Mesendoderm (in vitro differentiated cells): ENCODE results near the gene HMGN2.

Experiments used
- DNase-seq: peaks from one replicate; pipeline ENCODE4 v3.0.0; 2013
- H2AK5ac ChIP-seq: 2 replicates; pipeline ENCODE4 v1.6.1; 2013; ENCODE audit warnings: low read length, inconsistent platforms
- H2BK120ac ChIP-seq: 2 replicates; pipeline ENCODE4 v1.6.1; 2013; ENCODE audit warnings: low read depth, mild to moderate bottlenecking, low read length, moderate library complexity, mixed read lengths
- H2BK15ac ChIP-seq: replicated peaks from 2 replicates; pipeline ENCODE4 v1.6.1; 2013; ENCODE audit warnings: low read depth, mild to moderate bottlenecking, moderate library complexity
- H2BK5ac ChIP-seq: 2 replicates; pipeline ENCODE4 v1.6.1; 2013; ENCODE audit warnings: low read length, inconsistent platforms
- H3K18ac ChIP-seq: 2 replicates; pipeline ENCODE4 v1.6.1; 2013; ENCODE audit warnings: mild to moderate bottlenecking, low read length, mixed read lengths
- H3K23ac ChIP-seq: one replicate; pipeline ENCODE4 v1.6.1; 2013; ENCODE audit warnings: low read length
- H3K27ac ChIP-seq: 2 replicates; pipeline ENCODE4 v1.5.1; 2013; ENCODE audit warnings: low read depth, mild to moderate bottlenecking, inconsistent platforms, low read length, moderate library complexity
- H3K27me3 ChIP-seq: 2 replicates; pipeline ENCODE4 v1.6.1; 2013; ENCODE audit warnings: low read length, control low read depth, mild to moderate bottlenecking, inconsistent platforms; ENCODE audit not compliant: insufficient read depth, poor library complexity
- H3K36me3 ChIP-seq: 2 replicates; pipeline ENCODE4 v1.6.1; 2013; ENCODE audit warnings: low read length, inconsistent platforms; ENCODE audit not compliant: control insufficient read depth, insufficient read depth
- H3K4ac ChIP-seq: one replicate; pipeline ENCODE4 v1.6.1; 2013; ENCODE audit warnings: low read depth, mild to moderate bottlenecking, low read length, moderate library complexity
- H3K4me1 ChIP-seq: 2 replicates; pipeline ENCODE4 v1.6.1; 2013; ENCODE audit warnings: low read depth, low read length, inconsistent platforms; ENCODE audit not compliant: control insufficient read depth
- H3K4me2 ChIP-seq: 2 replicates; pipeline ENCODE4 v1.6.1; 2013; ENCODE audit warnings: low read length
- H3K4me3 ChIP-seq: 2 replicates; pipeline ENCODE4 v1.5.1; 2013; ENCODE audit warnings: mild to moderate bottlenecking, low read length
- H3K56ac ChIP-seq: one replicate; pipeline ENCODE4 v1.6.1; 2013; ENCODE audit warnings: low read length
- H3K79me1 ChIP-seq: 2 replicates; pipeline ENCODE4 v1.6.1; 2013; ENCODE audit warnings: low read length, inconsistent platforms
- H3K79me2 ChIP-seq: 2 replicates; pipeline ENCODE4 v1.6.1; 2013; ENCODE audit warnings: mild to moderate bottlenecking, low read length; ENCODE audit not compliant: control insufficient read depth, insufficient read depth
- H3K9ac ChIP-seq: 2 replicates; pipeline ENCODE4 v1.6.1; 2013; ENCODE audit warnings: low read length, inconsistent platforms
- H4K5ac ChIP-seq: one replicate; pipeline ENCODE4 v1.6.1; 2013; ENCODE audit warnings: low read length
- H4K8ac ChIP-seq: one replicate; pipeline ENCODE4 v1.6.1; 2013; ENCODE audit warnings: low read depth, mild to moderate bottlenecking, control low read depth, low read length, moderate library complexity
- WGBS: extraction: QIAGEN DNeasy Blood & Tissue Kit; methylation state at CpG from one replicate; pipeline ENCODE4 v1.1.7; 2013; ENCODE audit warnings: low lambda C conversion rate, missing lambda C conversion rate; ENCODE audit not compliant: insufficient coverage; ENCODE audit errors: extremely low coverage; 5-methylcytosine and 5-hydroxymethylcytosine counted together

Gene HMGN2

GRCh38 chr1:26438041-26438440, 34.2 kb upstream of the HMGN2 start:
- no CpG with 5 or more reads among the region's 6 CpGs for WGBS
- no peak overlapping the region for H3K4me3 ChIP-seq
- no peak overlapping the region for H4K5ac ChIP-seq
- H2AK5ac ChIP-seq = no peak overlapping the region
- no peaks in the 10 kb centered on the region for H3K27me3 ChIP-seq
- H2BK120ac ChIP-seq = no peak overlapping the region
- H3K79me2 ChIP-seq = no peaks in the 10 kb centered on the region
- peaks cover 2% of the 10 kb centered on the region for H3K79me1 ChIP-seq
- peaks cover 7% of the 10 kb centered on the region for H3K36me3 ChIP-seq
- H3K18ac ChIP-seq = no peak overlapping the region
- H3K4me1 ChIP-seq = no peaks in the 10 kb centered on the region
- no peak overlapping the region for H3K4ac ChIP-seq
- H3K56ac ChIP-seq = no peak overlapping the region
- no peak overlapping the region for H2BK5ac ChIP-seq
- H4K8ac ChIP-seq = no peak overlapping the region
- DNase-seq = no peak
- H3K4me2 ChIP-seq = no peak overlapping the region
- no peak overlapping the region for H3K9ac ChIP-seq
- no peak overlapping the region for H3K23ac ChIP-seq
- no peak overlapping the region for H3K27ac ChIP-seq
- H2BK15ac ChIP-seq = no peak overlapping the region

DNA sequence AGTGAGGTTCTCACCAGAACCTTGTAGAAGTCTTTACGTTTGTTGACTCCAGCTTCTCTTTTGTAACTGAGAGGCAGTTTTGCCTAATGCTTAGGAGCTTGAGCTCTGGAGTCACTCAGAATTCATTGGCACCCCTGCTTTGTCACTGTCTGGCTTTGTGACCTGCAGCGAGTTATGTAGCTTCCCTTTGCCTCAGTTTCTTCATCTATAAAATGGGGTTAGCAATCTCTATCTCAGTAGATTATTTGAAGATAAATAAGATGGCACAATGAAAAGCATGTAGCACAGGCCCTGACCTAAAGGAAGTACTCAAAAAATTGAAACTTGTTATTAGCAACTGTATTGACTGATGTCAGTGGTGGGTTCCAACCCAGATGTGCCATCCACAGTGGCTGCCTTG, 32.0 kb upstream of the HMGN2 start:
- Histone ChIP-seq H3K79me2 (no peaks in the 10 kb centered on the region), H2AK5ac (no peak overlapping the region), H3K36me3 (peaks cover 9% of the 10 kb centered on the region), H3K23ac (no peak overlapping the region), H2BK15ac (no peak overlapping the region), H3K56ac (no peak overlapping the region), H2BK5ac (no peak overlapping the region), H4K8ac (no peak overlapping the region), H3K4me3 (no peak overlapping the region), H3K4ac (no peak overlapping the region), H3K18ac (no peak overlapping the region), H3K79me1 (no peaks in the 10 kb centered on the region), H3K4me1 (no peaks in the 10 kb centered on the region), H3K9ac (no peak overlapping the region), H3K27ac (no peak overlapping the region), H4K5ac (no peak overlapping the region), H3K27me3 (no peaks in the 10 kb centered on the region), H3K4me2 (no peak overlapping the region), H2BK120ac (no peak overlapping the region)
- no peak for DNase-seq
- no CpG with 5 or more reads among the region's 2 CpGs for WGBS

DNA sequence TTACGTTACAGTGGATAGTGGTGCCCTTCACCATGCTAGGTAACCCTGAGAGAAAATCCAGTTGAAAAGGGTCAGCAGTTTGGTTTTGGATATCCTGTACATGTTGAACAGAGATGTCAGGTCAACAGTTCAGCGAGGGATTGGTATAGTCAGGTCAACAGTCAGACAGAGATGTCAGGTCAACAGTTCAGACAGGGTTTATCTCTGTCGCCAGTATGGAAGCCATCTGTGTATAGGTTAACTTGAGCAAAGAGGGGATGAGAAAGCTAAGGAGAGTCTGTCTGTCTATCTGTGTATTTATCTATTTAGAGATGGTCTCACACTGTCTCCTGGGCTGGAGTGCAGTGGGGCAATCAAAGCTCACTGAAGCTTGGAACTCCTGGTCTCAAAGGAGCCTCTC, 22.4 kb upstream of the HMGN2 start:
- H3K27me3 ChIP-seq = no peaks in the 10 kb centered on the region
- H3K27ac ChIP-seq = no peak overlapping the region
- H3K4me1 ChIP-seq = no peaks in the 10 kb centered on the region
- H4K5ac ChIP-seq = no peak overlapping the region
- H3K79me1 ChIP-seq = no peaks in the 10 kb centered on the region
- no peak overlapping the region for H3K4me3 ChIP-seq
- H3K36me3 ChIP-seq = peaks cover 4% of the 10 kb centered on the region
- H3K4me2 ChIP-seq = no peak overlapping the region
- no peak overlapping the region for H2BK5ac ChIP-seq
- no peak overlapping the region for H3K4ac ChIP-seq
- no peak overlapping the region for H3K18ac ChIP-seq
- H3K56ac ChIP-seq = no peak overlapping the region
- H2BK120ac ChIP-seq = no peak overlapping the region
- DNase-seq = no peak
- no peak overlapping the region for H4K8ac ChIP-seq
- no CpG with 5 or more reads among the region's 3 CpGs for WGBS
- H2BK15ac ChIP-seq = no peak overlapping the region
- H3K9ac ChIP-seq = no peak overlapping the region
- no peaks in the 10 kb centered on the region for H3K79me2 ChIP-seq
- H2AK5ac ChIP-seq = no peak overlapping the region
- no peak overlapping the region for H3K23ac ChIP-seq

GRCh38 chr1:26450908-26451307, 21.3 kb upstream of the HMGN2 start:
- no peaks in the 10 kb centered on the region for H3K4me1 ChIP-seq
- H2BK15ac ChIP-seq = no peak overlapping the region
- H3K9ac ChIP-seq = no peak overlapping the region
- no peak overlapping the region for H2BK120ac ChIP-seq
- DNase-seq = no peak
- no peak overlapping the region for H3K4ac ChIP-seq
- no peak overlapping the region for H2AK5ac ChIP-seq
- no peak overlapping the region for H4K5ac ChIP-seq
- peaks cover 4% of the 10 kb centered on the region for H3K36me3 ChIP-seq
- WGBS = no CpG with 5 or more reads among the region's 3 CpGs
- H3K27ac ChIP-seq = no peak overlapping the region
- no peak overlapping the region for H2BK5ac ChIP-seq
- no peak overlapping the region for H3K4me2 ChIP-seq
- no peak overlapping the region for H3K18ac ChIP-seq
- no peak overlapping the region for H3K4me3 ChIP-seq
- no peak overlapping the region for H3K23ac ChIP-seq
- no peak overlapping the region for H4K8ac ChIP-seq
- H3K27me3 ChIP-seq = no peaks in the 10 kb centered on the region
- no peaks in the 10 kb centered on the region for H3K79me2 ChIP-seq
- no peak overlapping the region for H3K56ac ChIP-seq
- no peaks in the 10 kb centered on the region for H3K79me1 ChIP-seq

GRCh38 chr1:26452459-26453183, 19.6 kb upstream of the HMGN2 start:
- Histone ChIP-seq H2BK15ac (no peak overlapping the region), H3K56ac (no peak overlapping the region), H2BK120ac (no peak overlapping the region), H3K79me1 (no peaks in the 10 kb centered on the region), H2BK5ac (no peak overlapping the region), H3K4me2 (no peak overlapping the region), H3K79me2 (no peaks in the 10 kb centered on the region), H3K27me3 (no peaks in the 10 kb centered on the region), H3K4me3 (no peak overlapping the region), H4K8ac (no peak overlapping the region), H2AK5ac (no peak overlapping the region), H3K4me1 (no peaks in the 10 kb centered on the region), H3K9ac (no peak overlapping the region), H4K5ac (no peak overlapping the region), H3K23ac (no peak overlapping the region), H3K27ac (no peak overlapping the region), H3K36me3 (peaks cover under 1% of the 10 kb centered on the region), H3K4ac (no peak overlapping the region), H3K18ac (no peak overlapping the region)
- no CpG with 5 or more reads among the region's 5 CpGs for WGBS
- DNase-seq = no peak

DNA sequence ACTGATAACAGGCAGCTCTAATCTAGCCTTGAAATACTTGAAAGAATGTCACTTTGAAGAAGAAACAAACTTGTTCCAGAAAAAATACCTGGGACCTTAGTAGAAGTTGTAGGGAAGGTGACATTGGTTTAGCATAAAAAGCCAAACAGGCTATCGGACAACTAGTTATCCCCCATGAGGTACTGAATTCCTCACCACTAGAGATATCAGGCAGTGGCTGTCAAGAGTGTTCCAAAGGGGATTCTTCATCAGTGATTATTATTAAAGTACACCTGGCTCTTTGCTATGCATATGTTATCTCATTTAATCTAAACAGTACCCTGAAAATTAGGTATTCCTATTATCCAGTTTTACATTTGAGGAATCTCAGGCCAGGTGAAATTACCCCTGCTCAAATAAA, 13.1 kb upstream of the HMGN2 start:
- Histone ChIP-seq H3K79me1 (no peaks in the 10 kb centered on the region), H2BK15ac (no peak overlapping the region), H3K9ac (no peak overlapping the region), H3K4ac (no peak overlapping the region), H3K27ac (no peak overlapping the region), H2BK5ac (no peak overlapping the region), H3K56ac (no peak overlapping the region), H2BK120ac (no peak overlapping the region), H4K5ac (no peak overlapping the region), H3K27me3 (no peaks in the 10 kb centered on the region), H3K23ac (no peak overlapping the region), H3K4me1 (no peaks in the 10 kb centered on the region), H2AK5ac (no peak overlapping the region), H3K4me2 (no peak overlapping the region), H4K8ac (no peak overlapping the region), H3K4me3 (no peak overlapping the region), H3K79me2 (no peaks in the 10 kb centered on the region), H3K18ac (no peak overlapping the region), H3K36me3 (peaks cover 3% of the 10 kb centered on the region)
- no CpG with 5 or more reads among the region's 1 CpG for WGBS
- no peak for DNase-seq
